Endothelial cell of umbilical vein (primary cell): ENCODE data around the gene CBLL1. TPM values are rescaled to one million over a fixed set of nuclear protein-coding genes. Genes with fewer than 3 reads are reported as not detected.

ENCODE experiments used
- BruUV-seq: library from RNA; stranded (reverse); fragments of 400-500 nt; replicated peaks from 2 replicates; lab custom pipeline; 2021; lab: Mats Ljungman, UMichigan
- CTCF ChIA-PET: fragments of 300-600, 350-600 bp; sonication (Branson Sonifier 250); formaldehyde crosslinking; loops from one replicate; lab custom pipeline; 2021; ENCODE audit warnings: antibody characterized with exemption, inconsistent platforms; lab: Charles Lee
- POLR2A ChIA-PET: fragments of 300-600, 350-600 bp; sonication (Branson Sonifier 250); formaldehyde crosslinking; loops from one replicate; lab custom pipeline; 2021; ENCODE audit warnings: antibody characterized with exemption, inconsistent platforms; lab: Charles Lee
- DNase-seq: peaks from one replicate; pipeline ENCODE4 v3.0.0-alpha.2; 2011; ENCODE audit warnings: low read depth, low spot score
- FAIRE-seq: peaks from 2 replicates; lab custom pipeline; 2011; peaks lifted over from hg19 to GRCh38; lab: Jason Lieb, UNC
- H2AFZ ChIP-seq: 2 replicates; pipeline ENCODE4 v1.6.0; 2012; ENCODE audit warnings: low read depth, low read length, control low read depth, inconsistent platforms
- H3K27ac ChIP-seq: 2 replicates; pipeline ENCODE4 v1.5.1; 2011; ENCODE audit warnings: low read depth, mild to moderate bottlenecking, control low read depth, low read length, moderate library complexity; ENCODE audit not compliant: insufficient read depth
- H3K27me3 ChIP-seq, 2 experiments: 2 replicates each; pipeline versions ENCODE4 v1.6.0 to v1.6.1; 2011; ENCODE audit warnings: low read length in 2 of 2, mixed read lengths in 1 of 2; ENCODE audit not compliant: control insufficient read depth in 2 of 2, insufficient read depth in 2 of 2
- H3K36me3 ChIP-seq, 2 experiments: 2 replicates in 1 of 2; 3 replicates in 1 of 2; pipeline ENCODE4 v1.5.1; 2011; ENCODE audit warnings: low read length in 2 of 2, mild to moderate bottlenecking in 1 of 2, moderate library complexity in 1 of 2; ENCODE audit not compliant: control insufficient read depth in 2 of 2, insufficient read depth in 2 of 2; ENCODE audit errors: extremely low read depth in 1 of 2
- H3K4me1 ChIP-seq: 3 replicates; pipeline ENCODE4 v1.5.1; 2011; ENCODE audit warnings: mild to moderate bottlenecking, low read length; ENCODE audit not compliant: control insufficient read depth, insufficient read depth; ENCODE audit errors: extremely low read depth
- H3K4me2 ChIP-seq: 2 replicates; pipeline ENCODE4 v1.6.1; 2011; ENCODE audit warnings: low read length, control low read depth, mixed read lengths; ENCODE audit not compliant: insufficient read depth
- H3K4me3 ChIP-seq, 3 experiments: fragments of 200-600 bp in 1 of 3; sonication (generic), shearing (Covaris generic) in 1 of 3; replicated peaks in 1 of 3; 2 replicates each; pipeline ENCODE4 v1.5.1; 2011 to 2016; ENCODE audit warnings: control low read depth in 3 of 3, low read length in 3 of 3, mild to moderate bottlenecking in 2 of 3, inconsistent platforms in 1 of 3, low read depth in 1 of 3, moderate library complexity in 1 of 3; ENCODE audit not compliant: insufficient read depth in 1 of 3
- H3K79me2 ChIP-seq: 2 replicates; pipeline ENCODE4 v1.6.0; 2012; ENCODE audit warnings: low read length, inconsistent platforms; ENCODE audit not compliant: control insufficient read depth, insufficient read depth
- H3K9ac ChIP-seq: replicated peaks from 2 replicates; pipeline ENCODE3; 2011; ENCODE audit warnings: low read length, control low read depth; ENCODE audit not compliant: insufficient read depth; ENCODE audit errors: extremely low read depth
- H3K9me1 ChIP-seq: replicated peaks from 3 replicates; pipeline ENCODE4 v1.6.0; 2011; ENCODE audit warnings: mild to moderate bottlenecking, low read length; ENCODE audit not compliant: control insufficient read depth, insufficient read depth; ENCODE audit errors: extremely low read depth
- H3K9me3 ChIP-seq: replicated peaks from 2 replicates; pipeline ENCODE4 v1.5.1; 2012; ENCODE audit warnings: low read length, inconsistent platforms; ENCODE audit not compliant: control insufficient read depth, insufficient read depth
- H4K20me1 ChIP-seq: replicated peaks from 2 replicates; pipeline ENCODE3; 2011; ENCODE audit warnings: mild to moderate bottlenecking, low read length; ENCODE audit not compliant: control insufficient read depth, insufficient read depth; ENCODE audit errors: extremely low read depth
- CTCF ChIP-seq, 2 donors: IDR thresholded peaks; 1 replicate in 1 of 2; 2 replicates in 1 of 2; pipeline ENCODE4 v1.5.1; 2011; ENCODE audit warnings: low read length in 2 of 2, mild to moderate bottlenecking in 2 of 2, moderate library complexity in 2 of 2, control low read depth in 1 of 2, inconsistent platforms in 1 of 2, low read depth in 1 of 2; ENCODE audit not compliant: insufficient read depth in 1 of 2; ENCODE audit errors: extremely low read depth in 1 of 2
- EZH2 ChIP-seq: IDR thresholded peaks from 2 replicates; pipeline ENCODE4 v1.6.1; 2012; ENCODE audit warnings: borderline replicate concordance, low read depth, mild to moderate bottlenecking, moderate library complexity, low read length, inconsistent platforms; ENCODE audit not compliant: severe bottlenecking
- FOS ChIP-seq: IDR thresholded peaks from 2 replicates; pipeline ENCODE4 v1.6.1; 2011; ENCODE audit warnings: mild to moderate bottlenecking, low read length, moderate library complexity, borderline replicate concordance; ENCODE audit not compliant: insufficient read depth
- GATA2 ChIP-seq: IDR thresholded peaks from 2 replicates; pipeline ENCODE4 v1.7.0; 2011; ENCODE audit warnings: low read depth, mild to moderate bottlenecking, moderate library complexity, mixed read lengths, low read length; ENCODE audit not compliant: insufficient read length, insufficient read depth
- JUN ChIP-seq: IDR thresholded peaks from 2 replicates; pipeline ENCODE4 v1.6.1; 2011; ENCODE audit warnings: borderline replicate concordance, low read depth; ENCODE audit not compliant: insufficient read length, insufficient read depth
- MYC ChIP-seq: IDR thresholded peaks from one replicate; pipeline ENCODE4 v1.6.1; 2011; ENCODE audit warnings: mild to moderate bottlenecking, low read depth, low read length
- POLR2A ChIP-seq: IDR thresholded peaks from 2 replicates; pipeline ENCODE4 v1.6.1; 2012; ENCODE audit warnings: low read depth, mild to moderate bottlenecking, control low read depth, low read length
- POLR2AphosphoS5 ChIP-seq: IDR thresholded peaks from 2 replicates; pipeline ENCODE4 v1.6.1; 2012; ENCODE audit warnings: low read depth, mild to moderate bottlenecking, control low read depth, low read length, moderate library complexity; ENCODE audit not compliant: insufficient read depth
- dilution Hi-C: fragments of 300-500 bp; cut with MboI; formaldehyde crosslinking; loops from one replicate; pipeline ENCODE4 v1.15.0; 2019; ENCODE audit warnings: low sequenced_read_pairs; ENCODE audit not compliant: extremely low pct_ligation_motif_present
- intact Hi-C: fragments of 100-400 bp; cut with micrococcal nuclease; formaldehyde crosslinking; loops from one replicate; pipeline ENCODE4 v1.10.0; 2022
- polyA plus RNA-seq, 4 experiments: library from polyadenylated mRNA; depleted of rRNA in 3 of 4; stranded (reverse) in 3 of 4; unstranded in 1 of 4; fragments of >200 nt; gene quantifications; 2 replicates each; pipeline versions ENCODE4 v1.2.1 to v1.2.3, GENCODE V29; 2011 to 2012; ENCODE audit warnings: missing spikeins in 1 of 4
- total RNA-seq: library from RNA; stranded (reverse); gene quantifications from 2 replicates; pipeline ENCODE4 v1.2.3, GENCODE V29; 2021
- TF ChIP-seq, protein P1 (sequence below): IDR thresholded peaks from 2 replicates; pipeline ENCODE4 v1.6.1; 2011; ENCODE audit not compliant: insufficient read depth, insufficient read length

Gene CBLL1
- total and polyA plus RNA-seq, 2 donors (not counting 3 experiments of a cell fraction or from before 2014, with no cell fraction given): 23.1 to 30.6 TPM

DNA sequence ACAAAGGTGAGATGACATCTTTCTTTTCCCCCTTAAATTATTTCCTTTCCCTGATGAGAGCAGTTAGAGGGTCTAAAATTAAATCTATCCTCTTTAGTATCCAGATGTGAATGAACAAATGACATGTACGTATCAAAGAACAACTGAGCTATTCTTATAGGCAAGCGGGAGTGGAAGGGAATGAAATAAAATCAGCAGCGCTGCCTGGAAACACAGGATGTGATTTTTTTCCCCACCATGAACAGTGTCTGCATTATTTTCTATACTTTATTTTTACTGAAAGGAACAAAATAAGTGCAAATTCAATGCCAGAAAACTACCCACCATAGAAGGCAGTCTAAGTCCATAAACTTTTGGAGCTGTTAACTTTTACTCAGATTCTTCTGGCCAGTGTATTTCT is 42.8 kb upstream of the CBLL1 start:
- Histone ChIP-seq H3K9me1 (no peaks in the 10 kb centered on the region), H3K4me2 (no peak overlapping the region), H3K36me3 (no peaks in the 10 kb centered on the region), H3K9ac (no peak overlapping the region), H2AFZ (no peak overlapping the region), H3K4me1 (no peaks in the 10 kb centered on the region), H3K4me3 (no peak overlapping the region), H3K9me3 (no peaks in the 10 kb centered on the region), H3K79me2 (no peaks in the 10 kb centered on the region), H4K20me1 (no peaks in the 10 kb centered on the region), H3K27me3 (no peaks in the 10 kb centered on the region), H3K27ac (no peak overlapping the region)
- ChIA-PET POLR2A (no interaction called here), CTCF (interaction anchor here (1.0 to 2.0 kb wide), 4 partner anchors 11 to 174 kb away, joined by 3 to 6 read pairs (median 4); no protein-coding TSS in a partner anchor)
- dilution Hi-C loops (no loop called here), intact Hi-C loops (no loop called here)
- peak; percentile 60 for DNase-seq
- TF ChIP-seq JUN (no peak), POLR2A (no peak), POLR2AphosphoS5 (no peak), CTCF (IDR thresholded peaks at IDR 0.05; ENCODE audit: extremely low read depth in 1 of 2, insufficient read depth in 1 of 2, low read depth in 1 of 2, low read length in 2 of 2) (no peak), MYC (no peak), EZH2 (no peak), FOS (no peak), GATA2 (no peak)
- TF ChIP-seq, protein P1, sequence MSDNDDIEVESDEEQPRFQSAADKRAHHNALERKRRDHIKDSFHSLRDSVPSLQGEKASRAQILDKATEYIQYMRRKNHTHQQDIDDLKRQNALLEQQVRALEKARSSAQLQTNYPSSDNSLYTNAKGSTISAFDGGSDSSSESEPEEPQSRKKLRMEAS: no peak
- FAIRE-seq: peak; percentile 72
- BruUV-seq: no TSS peak
